GM12878 (cell line): ENCODE results near the gene IFIT3. TPM values are rescaled to one million over a fixed set of nuclear protein-coding genes. Genes with fewer than 3 reads are reported as not detected.

ENCODE experiments used
- ATAC-seq: fragments of 200-7000 bp; cut with Tn5 transposase; 3 replicates; pipeline ENCODE4 v1.9.1; 2020; ENCODE audit warnings: mild to moderate bottlenecking, moderate library complexity
- BruUV-seq: library from RNA; stranded (reverse); fragments of 400-500 nt; replicated peaks from 2 replicates; lab custom pipeline; 2021; lab: Mats Ljungman, UMichigan
- CTCF ChIA-PET: fragments of 300-600 bp; sonication (Branson Sonifier 250); formaldehyde crosslinking; extraction: SDS; loops from one replicate; lab custom pipeline; 2021; ENCODE audit warnings: inconsistent platforms; lab: Yijun Ruan, JAX
- POLR2A ChIA-PET: fragments of 350-600 bp; formaldehyde crosslinking; extraction: SDS; loops from one replicate; lab custom pipeline; 2021; ENCODE audit warnings: inconsistent platforms; lab: Charles Lee
- RAD21 ChIA-PET: fragments of 300-600 bp; sonication (Branson Sonifier 250); formaldehyde crosslinking; loops from one replicate; lab custom pipeline; 2023; ENCODE audit warnings: antibody characterized with exemption; ENCODE audit not compliant: unreplicated experiment; lab: Charles Lee
- SMC1A ChIA-PET: fragments of 300-600 bp; sonication (Branson Sonifier 250); formaldehyde crosslinking; loops from one replicate; lab custom pipeline; 2023; ENCODE audit not compliant: unreplicated experiment, uncharacterized antibody; lab: Charles Lee
- DNase-seq: peaks from one replicate; pipeline ENCODE4 v3.0.0-alpha.2; 2011; ENCODE audit warnings: low read depth, low spot score
- FAIRE-seq: peaks from 3 replicates; lab custom pipeline; 2011; peaks lifted over from hg19 to GRCh38; lab: Jason Lieb, UNC
- H2AFZ ChIP-seq: 2 replicates; pipeline ENCODE4 v1.6.0; 2011; ENCODE audit warnings: low read depth, low read length, control low read depth; ENCODE audit not compliant: control insufficient read depth
- H3K27ac ChIP-seq: 2 replicates; pipeline ENCODE4 v1.5.1; 2011; ENCODE audit warnings: control low read depth; ENCODE audit not compliant: control insufficient read depth, insufficient read depth
- H3K27me3 ChIP-seq, 2 experiments: replicated peaks in 1 of 2; 2 replicates each; pipeline versions ENCODE4 v1.6.0 to v1.6.1; 2011; ENCODE audit warnings: low read length in 1 of 2; ENCODE audit not compliant: control insufficient read depth in 2 of 2, insufficient read depth in 2 of 2
- H3K36me3 ChIP-seq, 2 experiments: 2 replicates each; pipeline ENCODE4 v1.5.1; 2011; ENCODE audit warnings: low read length in 1 of 2; ENCODE audit not compliant: control insufficient read depth in 2 of 2, insufficient read depth in 2 of 2
- H3K4me1 ChIP-seq: 2 replicates; pipeline ENCODE4 v1.6.1; 2011; ENCODE audit warnings: mild to moderate bottlenecking, low read length, moderate library complexity, mixed read lengths; ENCODE audit not compliant: control insufficient read depth, insufficient read depth
- H3K4me2 ChIP-seq: 2 replicates; pipeline ENCODE4 v1.6.0; 2011; ENCODE audit warnings: control low read depth; ENCODE audit not compliant: control insufficient read depth, insufficient read depth
- H3K4me3 ChIP-seq: fragments of 200-600 bp; sonication (generic); 2 replicates; pipeline ENCODE4 v1.5.1; 2016
- H3K79me2 ChIP-seq: 2 replicates; pipeline ENCODE4 v1.6.0; 2011; ENCODE audit warnings: low read length; ENCODE audit not compliant: control insufficient read depth, insufficient read depth
- H3K9ac ChIP-seq: 2 replicates; pipeline ENCODE4 v1.8.0; 2011; ENCODE audit warnings: low read length, control low read depth, mixed read lengths; ENCODE audit not compliant: control insufficient read depth, insufficient read depth
- H3K9me3 ChIP-seq: replicated peaks from 3 replicates; pipeline ENCODE4 v1.5.1; 2011; ENCODE audit warnings: mild to moderate bottlenecking, low read length; ENCODE audit not compliant: control insufficient read depth, insufficient read depth
- H4K20me1 ChIP-seq: 2 replicates; pipeline ENCODE4 v1.6.0; 2011; ENCODE audit not compliant: control insufficient read depth, insufficient read depth
- CBFB ChIP-seq: IDR thresholded peaks from 2 replicates; pipeline ENCODE4 v1.6.1; 2016; ENCODE audit warnings: antibody characterized with exemption, low read depth
- GABPA ChIP-seq: IDR thresholded peaks from 2 replicates; pipeline ENCODE4 v1.6.1; 2014; ENCODE audit warnings: antibody characterized with exemption, low read depth, mild to moderate bottlenecking, inconsistent platforms
- HDGF ChIP-seq: fragments of 450-650 bp; IDR thresholded peaks from 2 replicates; pipeline ENCODE4 v1.6.1; 2016; ENCODE audit warnings: antibody characterized with exemption
- NFYB ChIP-seq: IDR thresholded peaks from 2 replicates; pipeline ENCODE4 v1.6.1; 2011; ENCODE audit warnings: low read depth, mild to moderate bottlenecking, low read length, improper control_type of control experiment, moderate library complexity; ENCODE audit not compliant: insufficient read depth
- NR2F1 ChIP-seq: fragments of 450-650 bp; conservative IDR thresholded peaks from 2 replicates; pipeline ENCODE4 v1.6.1; 2017; ENCODE audit warnings: mild to moderate bottlenecking
- TCF12 ChIP-seq: IDR thresholded peaks from 2 replicates; pipeline ENCODE4 v1.6.1; 2011; ENCODE audit warnings: low read depth, mild to moderate bottlenecking, low read length
- ZZZ3 ChIP-seq: IDR thresholded peaks from 2 replicates; pipeline ENCODE4 v1.6.1; 2011; ENCODE audit warnings: low read depth; ENCODE audit not compliant: control insufficient read depth, insufficient read length
- WGBS: methylation state at CpG from one replicate; pipeline ENCODE4 v1.1.6; 2016; ENCODE audit warnings: low lambda C conversion rate; ENCODE audit not compliant: insufficient replicate concordance, insufficient coverage; ENCODE audit errors: missing lambda C conversion rate; 5-methylcytosine and 5-hydroxymethylcytosine counted together
- in situ Hi-C: fragments of 300-500 bp; cut with MboI; formaldehyde crosslinking; loops from 9 replicates; pipeline ENCODE4 v1.14.3; 2018; ENCODE audit warnings: mixed read lengths
- intact Hi-C: fragments of 100-400 bp; cut with micrococcal nuclease; formaldehyde crosslinking; loops from one replicate; pipeline ENCODE4 v1.14.2; 2022; ENCODE audit not compliant: unreplicated experiment
- polyA plus RNA-seq, 11 experiments: library from polyadenylated mRNA; depleted of rRNA in 4 of 11; unstranded in 6 of 11; stranded (reverse) in 5 of 11; fragments of >200 nt; fragmentation: Nextera tagmentation in 4 of 11; fragmentation: Illumina TruSeq in 1 of 11; extraction: Ambion mirVana in 4 of 11; extraction: Trizol in 1 of 11; gene quantifications; 1 replicate in 1 of 11; 2 replicates in 10 of 11; pipeline versions ENCODE4 v1.2.1 to v1.2.3, GENCODE V29; 2011 to 2016; ENCODE audit warnings: inconsistent platforms in 2 of 11, missing spikeins in 2 of 11, low read depth in 1 of 11
- total RNA-seq, 4 experiments: library from RNA; depleted of rRNA in 3 of 4; stranded (reverse); fragments of >200 nt in 3 of 4; fragmentation: Illumina TruSeq in 1 of 4; extraction: Trizol in 1 of 4; gene quantifications; 2 replicates each; pipeline versions ENCODE4 v1.2.1 to v1.2.3, GENCODE V29; 2013 to 2021
- TF ChIP-seq, protein P1 (sequence below): fragments of 450-650 bp; IDR thresholded peaks from 2 replicates; pipeline ENCODE4 v1.6.1; 2017; ENCODE audit warnings: antibody characterized with exemption, mild to moderate bottlenecking, moderate library complexity

IFIT3 gene
- total and polyA plus RNA-seq, 10 of the 15 experiments (the other 5 are each of a cell fraction or from before 2014, with no cell fraction given), result 27.0 to 70.2 (median 51.1) TPM

DNA sequence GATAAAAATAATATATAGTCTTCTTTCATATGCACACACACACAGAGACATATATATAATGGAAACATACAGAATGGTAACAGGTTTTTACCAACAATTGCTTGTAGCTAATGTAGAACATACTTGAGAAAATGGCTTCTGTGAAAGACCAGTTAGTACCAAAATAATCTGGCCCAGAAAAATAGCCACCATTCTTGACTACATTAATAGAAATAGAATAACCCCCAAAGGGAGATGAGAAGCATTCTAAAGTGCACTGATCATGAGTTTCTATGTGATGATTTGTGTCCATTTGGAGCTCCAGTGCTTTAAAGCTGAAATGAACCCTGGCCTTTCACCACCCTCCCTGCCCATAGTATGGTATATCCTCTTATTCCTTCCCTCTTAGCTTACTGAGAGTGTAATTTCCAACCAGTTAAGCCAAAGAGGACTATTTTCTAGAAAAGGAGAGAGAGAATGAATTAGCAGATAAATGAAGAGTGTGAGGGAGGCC is 48.9 kb upstream of the IFIT3 start:
- in situ Hi-C loops, result no loop called here

DNA sequence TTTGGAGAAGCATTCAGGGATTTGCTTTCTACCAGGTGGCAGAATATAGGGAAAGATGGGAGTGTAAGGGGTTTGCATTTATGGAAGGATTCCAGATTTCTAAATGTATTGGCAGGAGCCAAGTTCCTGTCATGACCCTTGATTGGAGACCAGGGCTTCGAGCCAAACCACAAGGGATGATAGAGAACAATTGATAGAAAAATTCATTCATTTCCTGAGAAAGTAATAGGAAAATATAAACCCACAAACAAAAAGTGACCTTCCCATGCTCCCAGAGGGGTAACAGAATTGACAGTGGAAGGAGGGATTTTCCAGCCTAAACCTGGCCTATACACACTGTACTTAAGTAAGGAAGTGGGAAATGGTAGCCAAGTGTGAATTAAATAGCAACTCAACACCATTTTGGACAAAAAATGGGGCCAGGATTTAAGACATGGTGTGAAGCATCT is 48.4 kb upstream of the IFIT3 start:
- 55% methylated on average over 1 of the region's 1 CpG for WGBS
- Histone ChIP-seq H3K4me1 (no peaks in the 10 kb centered on the region), H3K4me2 (no peak overlapping the region), H3K9me3 (no peaks in the 10 kb centered on the region), H3K9ac (no peak overlapping the region), H3K27ac (no peak overlapping the region), H4K20me1 (no peaks in the 10 kb centered on the region), H3K36me3 (no peaks in the 10 kb centered on the region), H3K27me3 (no peaks in the 10 kb centered on the region), H2AFZ (no peak overlapping the region), H3K4me3 (no peak overlapping the region), H3K79me2 (no peaks in the 10 kb centered on the region)
- SMC1A ChIA-PET, result interaction anchor here (1.3 kb wide), 1 partner anchor 22 kb away, joined by 3 read pairs; no protein-coding TSS in a partner anchor
- ATAC-seq, result no peak
- CTCF ChIA-PET, result interaction anchor here (0.8 kb wide), 1 partner anchor 12 kb away, joined by 4 read pairs; no protein-coding TSS in a partner anchor
- RAD21 ChIA-PET, result no interaction called here
- POLR2A ChIA-PET, result no interaction called here
- DNase-seq, result no peak
- BruUV-seq, result no TSS peak
- no peak for FAIRE-seq
- TF ChIP-seq TCF12 (no peak), CBFB (no peak), GABPA (no peak), ZZZ3 (no peak), NFYB (no peak)
- TF ChIP-seq, protein P1, sequence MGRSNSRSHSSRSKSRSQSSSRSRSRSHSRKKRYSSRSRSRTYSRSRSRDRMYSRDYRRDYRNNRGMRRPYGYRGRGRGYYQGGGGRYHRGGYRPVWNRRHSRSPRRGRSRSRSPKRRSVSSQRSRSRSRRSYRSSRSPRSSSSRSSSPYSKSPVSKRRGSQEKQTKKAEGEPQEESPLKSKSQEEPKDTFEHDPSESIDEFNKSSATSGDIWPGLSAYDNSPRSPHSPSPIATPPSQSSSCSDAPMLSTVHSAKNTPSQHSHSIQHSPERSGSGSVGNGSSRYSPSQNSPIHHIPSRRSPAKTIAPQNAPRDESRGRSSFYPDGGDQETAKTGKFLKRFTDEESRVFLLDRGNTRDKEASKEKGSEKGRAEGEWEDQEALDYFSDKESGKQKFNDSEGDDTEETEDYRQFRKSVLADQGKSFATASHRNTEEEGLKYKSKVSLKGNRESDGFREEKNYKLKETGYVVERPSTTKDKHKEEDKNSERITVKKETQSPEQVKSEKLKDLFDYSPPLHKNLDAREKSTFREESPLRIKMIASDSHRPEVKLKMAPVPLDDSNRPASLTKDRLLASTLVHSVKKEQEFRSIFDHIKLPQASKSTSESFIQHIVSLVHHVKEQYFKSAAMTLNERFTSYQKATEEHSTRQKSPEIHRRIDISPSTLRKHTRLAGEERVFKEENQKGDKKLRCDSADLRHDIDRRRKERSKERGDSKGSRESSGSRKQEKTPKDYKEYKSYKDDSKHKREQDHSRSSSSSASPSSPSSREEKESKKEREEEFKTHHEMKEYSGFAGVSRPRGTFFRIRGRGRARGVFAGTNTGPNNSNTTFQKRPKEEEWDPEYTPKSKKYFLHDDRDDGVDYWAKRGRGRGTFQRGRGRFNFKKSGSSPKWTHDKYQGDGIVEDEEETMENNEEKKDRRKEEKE, result no peak
- TF ChIP-seq, all 136 proteins: peak for 0
- in situ Hi-C loops, result no loop called here
- intact Hi-C loops, result no loop called here

More for the DNA sequence above, 48.9 kb upstream of the IFIT3 start:
- FAIRE-seq (no peak), DNase-seq (no peak), ATAC-seq (no peak)
- Histone ChIP-seq H3K4me1 (no peaks in the 10 kb centered on the region), H3K36me3 (no peaks in the 10 kb centered on the region), H3K27me3 (no peaks in the 10 kb centered on the region), H3K9ac (no peak overlapping the region), H3K4me3 (no peak overlapping the region), H3K27ac (no peak overlapping the region), H3K4me2 (no peak overlapping the region), H4K20me1 (no peaks in the 10 kb centered on the region), H3K9me3 (no peaks in the 10 kb centered on the region), H3K79me2 (no peaks in the 10 kb centered on the region), H2AFZ (no peak overlapping the region)
- ChIA-PET SMC1A (interaction anchor here (1.3 kb wide), 1 partner anchor 22 kb away, joined by 3 read pairs; no protein-coding TSS in a partner anchor), POLR2A (no interaction called here), CTCF (interaction anchor here (0.8 kb wide), 1 partner anchor 12 kb away, joined by 4 read pairs; no protein-coding TSS in a partner anchor), RAD21 (no interaction called here)
- BruUV-seq, result no TSS peak
- intact Hi-C loops, result no loop called here
- TF ChIP-seq NR2F1, result no peak
- TF ChIP-seq HDGF, result no peak
